GM12892 (cell line): ENCODE measurements around the gene AAGAB.

Source experiments
- POLR2A ChIP-seq: IDR thresholded peaks from 2 replicates; pipeline ENCODE4 v1.6.1; 2011; ENCODE audit warnings: low read depth, low read length, control low read depth
- POLR2AphosphoS5 ChIP-seq: IDR thresholded peaks from 2 replicates; pipeline ENCODE4 v1.6.1; 2011; ENCODE audit warnings: low read depth, low read length, control low read depth
- TAF1 ChIP-seq: IDR thresholded peaks from 2 replicates; pipeline ENCODE4 v1.6.1; 2011; ENCODE audit warnings: low read depth, mild to moderate bottlenecking, control low read depth, low read length, borderline replicate concordance

DNA sequence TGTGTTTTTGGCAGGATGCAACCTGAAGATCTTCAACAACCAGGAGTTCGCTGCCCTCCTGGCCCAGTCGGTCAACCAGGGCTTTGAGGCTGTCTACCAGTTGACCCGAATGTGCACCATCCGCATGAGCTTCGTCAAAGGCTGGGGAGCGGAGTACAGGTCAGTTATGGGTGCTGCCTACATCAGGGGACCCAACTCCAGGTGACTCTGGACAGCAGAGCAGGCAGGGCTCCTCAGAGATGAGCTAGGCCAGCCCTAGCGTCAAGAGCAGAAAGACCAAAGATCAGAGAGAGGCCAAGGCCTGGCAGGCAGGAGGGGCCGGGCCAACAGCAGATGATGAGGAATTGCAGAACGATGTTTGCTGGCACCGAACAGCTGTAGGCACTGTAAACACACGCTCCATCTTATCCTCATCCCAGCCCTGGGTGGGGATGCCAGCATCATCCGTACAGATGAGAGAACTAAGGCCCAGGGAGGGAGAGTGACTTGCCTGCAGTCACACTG lies 67.1 kb downstream of the AAGAB start:
- TF ChIP-seq POLR2A (no peak), POLR2AphosphoS5 (no peak), TAF1 (no peak)
